Neuronal stem cell (in vitro differentiated cells): ENCODE data around the gene PLP2.
"Not testable (repeated sequence)": the region's sequence is repeated elsewhere in the genome, so short reads cannot be mapped to it uniquely, and the experiment has no call there.

ENCODE experiments used
- DNase-seq: peaks from one replicate; pipeline ENCODE4 v3.0.0-alpha.2; 2013; ENCODE audit warnings: low spot score
- H2AFZ ChIP-seq: one replicate; pipeline ENCODE4 v1.6.1; 2013; ENCODE audit warnings: mild to moderate bottlenecking, low read length, inconsistent platforms
- H2AK5ac ChIP-seq: 2 replicates; pipeline ENCODE4 v1.6.1; 2013; ENCODE audit warnings: low read depth, mild to moderate bottlenecking, inconsistent platforms, low read length, moderate library complexity, mixed read lengths
- H2BK120ac ChIP-seq: 2 replicates; pipeline ENCODE4 v1.6.1; 2013; ENCODE audit warnings: low read depth, mild to moderate bottlenecking, inconsistent platforms, low read length, moderate library complexity, mixed read lengths
- H2BK12ac ChIP-seq: one replicate; pipeline ENCODE4 v1.6.1; 2013; ENCODE audit warnings: low read length, inconsistent platforms
- H2BK15ac ChIP-seq: 2 replicates; pipeline ENCODE4 v1.6.1; 2013; ENCODE audit warnings: mild to moderate bottlenecking, low read length, inconsistent platforms, mixed read lengths
- H2BK5ac ChIP-seq: one replicate; pipeline ENCODE4 v1.6.1; 2013; ENCODE audit warnings: inconsistent platforms, mild to moderate bottlenecking, low read length, moderate library complexity
- H3K14ac ChIP-seq: one replicate; pipeline ENCODE4 v1.6.1; 2013; ENCODE audit warnings: low read length, inconsistent platforms
- H3K18ac ChIP-seq: 2 replicates; pipeline ENCODE4 v1.6.1; 2013; ENCODE audit warnings: low read length, inconsistent platforms
- H3K23ac ChIP-seq: 2 replicates; pipeline ENCODE4 v1.6.1; 2013; ENCODE audit warnings: low read depth, mild to moderate bottlenecking, mixed read lengths, low read length, inconsistent platforms; ENCODE audit not compliant: poor library complexity
- H3K27ac ChIP-seq: replicated peaks from 3 replicates; pipeline ENCODE4 v1.5.1; 2013; ENCODE audit warnings: low read length, inconsistent platforms
- H3K27me3 ChIP-seq, 3 experiments: 2 replicates each; pipeline ENCODE4 v1.6.1; 2013; ENCODE audit warnings: low read length in 3 of 3, mild to moderate bottlenecking in 2 of 3, inconsistent platforms in 1 of 3, low read depth in 1 of 3, mixed read lengths in 1 of 3, moderate library complexity in 1 of 3; ENCODE audit not compliant: control insufficient read depth in 3 of 3, insufficient read depth in 3 of 3
- H3K36me3 ChIP-seq, 2 donors: replicated peaks in 1 of 2; 2 replicates each; pipeline ENCODE4 v1.6.1; 2013; ENCODE audit warnings: low read length in 2 of 2; ENCODE audit not compliant: control insufficient read depth in 2 of 2, insufficient read depth in 2 of 2
- H3K4ac ChIP-seq: 2 replicates; pipeline ENCODE4 v1.6.1; 2013; ENCODE audit warnings: inconsistent platforms, mild to moderate bottlenecking, low read length, moderate library complexity
- H3K4me1 ChIP-seq, 2 donors: 1 replicate in 1 of 2; 2 replicates in 1 of 2; pipeline ENCODE4 v1.6.1; 2013; ENCODE audit warnings: low read length in 2 of 2, low read depth in 1 of 2; ENCODE audit not compliant: control insufficient read depth in 2 of 2, insufficient read depth in 1 of 2
- H3K4me2 ChIP-seq: one replicate; pipeline ENCODE4 v1.6.1; 2013; ENCODE audit warnings: mild to moderate bottlenecking, low read length, inconsistent platforms; ENCODE audit not compliant: insufficient read depth, poor library complexity, severe bottlenecking
- H3K4me3 ChIP-seq, 2 donors: 2 replicates each; pipeline ENCODE4 v1.5.1; 2013; ENCODE audit warnings: low read length in 2 of 2, mild to moderate bottlenecking in 2 of 2, inconsistent platforms in 1 of 2, moderate library complexity in 1 of 2
- H3K79me1 ChIP-seq: one replicate; pipeline ENCODE4 v1.6.1; 2013; ENCODE audit warnings: low read depth, mild to moderate bottlenecking, inconsistent platforms, low read length, moderate library complexity
- H3K9ac ChIP-seq: one replicate; pipeline ENCODE4 v1.6.1; 2013; ENCODE audit warnings: mild to moderate bottlenecking, low read depth, low read length, inconsistent platforms; ENCODE audit not compliant: poor library complexity
- H3K9me3 ChIP-seq, 2 donors: replicated peaks in 1 of 2; 2 replicates each; pipeline versions ENCODE3 to v1.6.1; 2013; ENCODE audit warnings: low read length in 2 of 2, mild to moderate bottlenecking in 2 of 2, inconsistent platforms in 1 of 2, low read depth in 1 of 2, mixed read lengths in 1 of 2, moderate library complexity in 1 of 2; ENCODE audit not compliant: control insufficient read depth in 2 of 2, insufficient read depth in 1 of 2
- H4K8ac ChIP-seq: one replicate; pipeline ENCODE4 v1.6.1; 2013; ENCODE audit warnings: low read depth, mild to moderate bottlenecking, inconsistent platforms, low read length, moderate library complexity
- H4K91ac ChIP-seq: one replicate; pipeline ENCODE4 v1.6.1; 2013; ENCODE audit warnings: low read length, low read depth, mild to moderate bottlenecking, inconsistent platforms; ENCODE audit not compliant: poor library complexity
- WGBS, 2 donors: extraction: QIAGEN DNeasy Blood & Tissue Kit; methylation state at CpG; one replicate each; pipeline ENCODE4 v1.1.7; 2013; ENCODE audit warnings: missing lambda C conversion rate in 2 of 2, mixed read lengths in 1 of 2; ENCODE audit not compliant: insufficient read length in 2 of 2, insufficient replicate concordance in 1 of 2; ENCODE audit errors: extremely low coverage in 2 of 2; 5-methylcytosine and 5-hydroxymethylcytosine counted together

The PLP2 gene

DNA sequence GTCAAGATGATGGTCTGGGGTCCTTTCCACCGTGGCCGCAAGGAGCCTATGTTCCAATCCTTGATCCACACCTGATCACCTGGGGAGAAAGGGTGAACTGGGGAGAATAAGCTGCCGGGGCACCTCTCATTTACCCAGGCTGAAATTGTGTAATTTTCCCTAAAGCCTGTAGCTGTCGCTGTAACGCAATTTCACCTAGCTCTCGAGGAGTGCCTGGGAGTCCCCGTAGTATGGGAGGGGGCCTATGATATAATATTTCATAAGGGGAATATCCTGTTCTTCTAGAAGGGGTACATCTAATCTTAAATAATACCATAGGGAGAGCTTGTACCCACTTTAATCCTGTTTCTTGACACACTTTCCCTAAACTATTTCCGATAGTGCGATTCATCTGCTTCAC is 29.4 kb upstream of the PLP2 start:
- not testable (repeated sequence) for H3K4me3 ChIP-seq, H2BK15ac ChIP-seq, H3K9me3 ChIP-seq, H4K91ac ChIP-seq, H2BK5ac ChIP-seq, H3K27ac ChIP-seq, H3K4me2 ChIP-seq, H4K8ac ChIP-seq, H3K36me3 ChIP-seq, H2BK120ac ChIP-seq, H3K27me3 ChIP-seq, H2AK5ac ChIP-seq, H3K18ac ChIP-seq, H3K23ac ChIP-seq, H2BK12ac ChIP-seq, H3K4me1 ChIP-seq, H3K79me1 ChIP-seq, H3K9ac ChIP-seq, H3K4ac ChIP-seq, H3K14ac ChIP-seq, H2AFZ ChIP-seq, DNase-seq
- no CpG with 5 or more reads among the region's 9 CpGs for WGBS, 2 donors

DNA sequence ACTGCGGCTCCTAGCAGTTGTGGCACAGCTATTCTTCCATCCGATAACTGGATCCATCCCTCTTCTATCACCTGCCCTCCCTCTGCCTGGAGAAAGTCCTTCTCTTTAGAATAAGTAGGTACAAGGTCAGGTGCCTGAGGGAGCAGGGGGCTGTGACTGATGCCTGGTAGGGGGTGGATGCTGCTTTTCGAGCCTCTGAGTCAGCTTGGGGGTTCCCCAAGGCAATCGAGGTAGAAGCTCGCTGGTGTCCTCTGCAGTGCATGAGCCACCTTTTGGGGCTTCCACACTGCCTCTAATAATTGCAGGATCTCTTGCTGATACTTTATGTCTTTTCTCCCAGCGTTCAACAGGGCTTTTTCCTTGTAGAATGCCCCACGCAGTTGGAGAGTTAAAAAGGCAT is 28.5 kb upstream of the PLP2 start:
- H4K91ac ChIP-seq, H2AK5ac ChIP-seq, H3K9me3 ChIP-seq, H3K9ac ChIP-seq, H2BK15ac ChIP-seq, H3K4ac ChIP-seq, H4K8ac ChIP-seq, H3K27me3 ChIP-seq, H2BK5ac ChIP-seq, H2BK120ac ChIP-seq, H3K36me3 ChIP-seq, H3K14ac ChIP-seq, H3K4me1 ChIP-seq, H3K79me1 ChIP-seq, H2AFZ ChIP-seq, DNase-seq, H3K4me3 ChIP-seq, H3K23ac ChIP-seq, H3K27ac ChIP-seq, H2BK12ac ChIP-seq, H3K18ac ChIP-seq, H3K4me2 ChIP-seq: not testable (repeated sequence)
- no CpG with 5 or more reads among the region's 7 CpGs for WGBS, 2 donors

DNA sequence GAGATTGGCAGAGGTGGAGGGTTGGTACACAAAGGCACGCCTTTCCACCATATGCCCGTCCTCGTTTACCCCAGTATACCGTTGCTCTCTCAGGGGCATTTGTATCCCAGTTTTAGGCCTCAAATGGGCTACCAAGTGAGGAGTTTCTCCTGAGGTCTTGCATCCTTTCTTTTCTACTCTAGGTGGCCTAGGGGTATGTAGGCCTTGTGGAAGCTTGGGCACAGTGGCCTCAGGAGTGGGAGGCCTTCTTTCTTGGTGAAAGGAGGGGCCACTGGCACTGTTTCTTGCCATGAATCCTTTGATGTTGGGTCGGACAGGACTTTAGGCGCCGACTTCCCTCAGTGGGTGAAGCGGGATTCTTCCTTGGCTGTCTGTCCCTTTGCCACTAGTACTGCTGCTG is 24.4 kb upstream of the PLP2 start:
- Histone ChIP-seq H2BK15ac (no peak overlapping the region), H2BK120ac (no peak overlapping the region), H3K36me3 (no peaks in the 10 kb centered on the region), H2BK5ac (no peak overlapping the region), H4K91ac (no peak overlapping the region), H2AK5ac (no peak overlapping the region), H3K9ac (no peak overlapping the region), H2AFZ (no peak overlapping the region), H4K8ac (no peak overlapping the region), H3K27ac (no peak overlapping the region), H3K4me2 (no peak overlapping the region), H3K14ac (no peak overlapping the region), H3K4me3 (no peak overlapping the region), H3K4me1 (no peaks in the 10 kb centered on the region), H3K9me3 (no peaks in the 10 kb centered on the region), H3K79me1 (no peaks in the 10 kb centered on the region), H3K18ac (no peak overlapping the region), H3K4ac (no peak overlapping the region), H3K23ac (no peak overlapping the region), H3K27me3 (peaks cover 0 to 4% (median 0%) of the 10 kb centered on the region in 3 experiments), H2BK12ac (no peak overlapping the region)
- WGBS, 2 donors: no CpG with 5 or more reads among the region's 8 CpGs
- DNase-seq: no peak

GRCh38 chrX:49147936-49148335 is 23.8 kb upstream of the PLP2 start:
- no peak for DNase-seq
- no CpG with 5 or more reads among the region's 13 CpGs for WGBS, 2 donors

More at GRCh38 chrX:49147936-49148335, 23.8 kb upstream of the PLP2 start:
- H2BK5ac ChIP-seq: no peak overlapping the region
- no peaks in the 10 kb centered on the region for H3K9me3 ChIP-seq
- H3K4ac ChIP-seq: no peak overlapping the region
- H3K9ac ChIP-seq: no peak overlapping the region
- H3K14ac ChIP-seq: no peak overlapping the region
- no peak overlapping the region for H2BK15ac ChIP-seq
- no peak overlapping the region for H3K27ac ChIP-seq
- no peak overlapping the region for H2AK5ac ChIP-seq
- no peak overlapping the region for H2BK12ac ChIP-seq
- no peak overlapping the region for H2BK120ac ChIP-seq
- no peak overlapping the region for H3K4me2 ChIP-seq
- H3K27me3 ChIP-seq: peaks cover 0 to 4% (median 0%) of the 10 kb centered on the region in 3 experiments
- no peaks in the 10 kb centered on the region for H3K79me1 ChIP-seq
- H4K91ac ChIP-seq: no peak overlapping the region
- H4K8ac ChIP-seq: no peak overlapping the region
- no peaks in the 10 kb centered on the region for H3K4me1 ChIP-seq
- H3K36me3 ChIP-seq: no peaks in the 10 kb centered on the region
- no peak overlapping the region for H3K4me3 ChIP-seq
- no peak overlapping the region for H3K23ac ChIP-seq
- H2AFZ ChIP-seq: no peak overlapping the region
- no peak overlapping the region for H3K18ac ChIP-seq
